ENCODE data around the gene NUBP2.
"Not testable (repeated sequence)": the region's sequence is repeated elsewhere in the genome, so short reads cannot be mapped to it uniquely, and the experiment has no call there.

The NUBP2 gene

DNA sequence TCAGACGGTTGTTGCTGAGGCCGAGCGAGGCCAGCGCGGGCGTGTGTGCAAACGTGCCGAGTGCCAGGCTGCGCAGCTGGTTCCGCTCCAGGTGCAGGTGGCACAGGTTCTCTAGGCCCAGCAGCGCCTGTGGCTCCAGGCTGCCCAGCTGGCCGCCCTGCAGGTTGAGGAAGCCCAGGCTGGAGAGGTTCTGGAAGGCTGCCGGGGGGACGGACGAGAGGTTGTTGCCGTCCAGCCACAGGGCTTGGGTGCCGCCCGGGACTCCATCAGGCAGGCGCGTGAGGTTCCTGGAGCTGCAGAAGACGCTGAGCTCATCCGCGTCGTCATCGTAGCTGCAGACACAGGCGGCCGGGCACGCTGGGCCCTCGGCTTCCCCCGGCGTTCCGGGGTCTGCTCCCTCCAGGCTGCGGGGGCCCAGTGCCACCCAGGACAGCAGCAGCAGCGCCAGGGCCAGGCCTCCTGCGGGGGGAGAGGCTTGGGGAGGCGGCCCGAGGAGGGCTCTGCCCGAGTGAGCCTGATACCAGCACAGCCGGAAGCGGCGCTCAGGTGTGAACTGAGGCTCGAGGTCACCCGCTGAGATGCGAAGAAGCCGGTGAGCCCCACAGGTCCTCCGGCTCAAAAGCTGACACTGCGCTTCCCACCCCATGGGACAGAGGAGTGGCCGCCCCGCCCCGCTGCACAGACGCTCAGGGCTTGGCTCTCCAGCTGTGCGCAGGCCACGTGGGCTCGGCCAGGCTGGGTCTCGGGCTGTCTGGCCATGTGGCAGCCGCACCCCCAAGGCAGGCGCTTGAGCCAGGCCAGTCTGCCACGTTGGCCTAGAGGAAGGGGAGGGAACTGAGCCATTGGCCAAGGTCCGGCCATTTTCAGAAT lies 9.4 kb downstream of the NUBP2 start:
- Mint-ChIP-seq H3K27me3 (ENCODE audit: low read depth) (no peaks in the 10 kb centered on the region), H3K4me1 (no peaks in the 10 kb centered on the region), H3K36me3 (ENCODE audit: low read depth) (peaks cover 9% of the 10 kb centered on the region), H3K9me3 (peaks cover 2% of the 10 kb centered on the region), H3K27ac (no peak overlapping the region), H3K4me3 (no peak overlapping the region)
- TF ChIP-seq, protein P1, sequence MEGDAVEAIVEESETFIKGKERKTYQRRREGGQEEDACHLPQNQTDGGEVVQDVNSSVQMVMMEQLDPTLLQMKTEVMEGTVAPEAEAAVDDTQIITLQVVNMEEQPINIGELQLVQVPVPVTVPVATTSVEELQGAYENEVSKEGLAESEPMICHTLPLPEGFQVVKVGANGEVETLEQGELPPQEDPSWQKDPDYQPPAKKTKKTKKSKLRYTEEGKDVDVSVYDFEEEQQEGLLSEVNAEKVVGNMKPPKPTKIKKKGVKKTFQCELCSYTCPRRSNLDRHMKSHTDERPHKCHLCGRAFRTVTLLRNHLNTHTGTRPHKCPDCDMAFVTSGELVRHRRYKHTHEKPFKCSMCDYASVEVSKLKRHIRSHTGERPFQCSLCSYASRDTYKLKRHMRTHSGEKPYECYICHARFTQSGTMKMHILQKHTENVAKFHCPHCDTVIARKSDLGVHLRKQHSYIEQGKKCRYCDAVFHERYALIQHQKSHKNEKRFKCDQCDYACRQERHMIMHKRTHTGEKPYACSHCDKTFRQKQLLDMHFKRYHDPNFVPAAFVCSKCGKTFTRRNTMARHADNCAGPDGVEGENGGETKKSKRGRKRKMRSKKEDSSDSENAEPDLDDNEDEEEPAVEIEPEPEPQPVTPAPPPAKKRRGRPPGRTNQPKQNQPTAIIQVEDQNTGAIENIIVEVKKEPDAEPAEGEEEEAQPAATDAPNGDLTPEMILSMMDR (IDR thresholded peaks at IDR 0.05; ENCODE audit: unreplicated experiment in 3 of 3), result no peak

DNA sequence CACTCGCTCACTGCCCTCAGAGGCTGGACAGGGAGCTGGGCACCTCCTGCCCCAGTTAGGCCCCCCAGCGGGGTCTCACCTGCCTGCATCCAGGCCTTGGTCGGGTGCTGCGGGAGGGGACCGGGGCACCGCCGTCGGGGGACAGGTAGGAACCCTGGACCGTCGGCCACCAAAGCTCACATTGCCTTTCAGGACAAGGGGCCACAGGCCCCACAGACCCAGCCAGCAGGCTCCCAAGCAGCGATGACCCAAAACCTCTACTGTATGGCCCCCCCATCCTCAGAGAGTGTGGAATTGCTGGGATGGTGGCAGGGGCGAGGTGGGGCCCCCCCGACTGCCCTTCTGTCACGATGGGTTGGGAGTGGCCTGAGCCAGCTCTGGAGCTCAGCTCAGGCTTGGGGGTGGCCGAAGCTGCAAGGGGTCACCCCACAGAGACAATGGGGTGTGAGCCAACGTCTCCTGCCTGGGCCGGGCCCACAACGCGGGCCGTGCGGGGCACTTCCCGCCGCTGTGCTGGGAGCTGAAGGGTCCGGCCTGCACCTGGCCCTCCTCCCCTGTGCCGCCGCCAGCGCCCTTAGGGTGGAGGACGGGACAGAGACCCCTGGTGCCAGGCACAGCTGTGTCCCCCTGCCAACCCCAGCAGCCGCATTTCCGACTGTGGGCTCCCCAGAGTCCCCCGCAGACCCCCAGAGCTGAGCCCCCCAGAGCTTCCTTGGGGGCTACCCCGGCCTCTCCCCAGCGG lies 10.2 kb downstream of the NUBP2 start:
- no peaks in the 10 kb centered on the region for H3K27me3 Mint-ChIP-seq (ENCODE audit: low read depth)
- H3K27ac Mint-ChIP-seq, result no peak overlapping the region
- TF ChIP-seq, protein P1 (IDR thresholded peaks at IDR 0.05; ENCODE audit: unreplicated experiment in 3 of 3), result no peak
- no peaks in the 10 kb centered on the region for H3K4me1 Mint-ChIP-seq
- H3K4me3 Mint-ChIP-seq, result no peak overlapping the region
- peaks cover 6% of the 10 kb centered on the region for H3K9me3 Mint-ChIP-seq
- peaks cover 11% of the 10 kb centered on the region for H3K36me3 Mint-ChIP-seq (ENCODE audit: low read depth)

DNA sequence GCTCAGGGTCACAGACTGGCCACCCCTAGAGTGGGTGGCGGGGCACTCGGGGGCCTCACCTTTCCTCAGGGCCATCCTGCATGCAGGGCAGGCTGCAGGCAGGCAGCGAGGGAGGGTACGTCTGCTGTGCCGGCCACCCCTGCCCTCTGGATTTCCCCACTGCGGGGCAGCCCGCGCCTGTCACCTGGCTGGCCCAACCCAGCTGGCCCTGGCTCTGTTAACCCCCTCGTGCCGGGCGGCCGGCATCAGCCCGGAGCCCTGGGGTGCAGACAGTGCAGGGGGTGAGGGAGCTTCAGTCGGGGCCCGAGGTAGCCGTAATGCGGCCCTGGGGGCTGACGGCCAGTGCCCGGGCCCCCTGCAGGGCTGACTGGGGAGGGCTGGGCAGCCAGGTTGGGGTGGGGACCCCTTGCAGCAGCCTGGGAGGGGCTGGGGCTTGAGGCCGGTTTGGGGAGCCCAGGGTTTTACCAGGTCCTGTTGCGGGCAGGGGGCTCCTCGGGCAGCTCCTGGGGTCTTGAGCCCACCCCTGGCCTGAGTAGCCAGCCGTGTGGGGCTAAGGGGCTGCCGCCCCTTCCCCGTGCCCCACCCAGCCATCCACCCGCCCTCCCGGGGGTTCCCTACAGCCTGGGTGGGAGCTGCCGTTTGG lies 10.9 kb downstream of the NUBP2 start, which contains the start of gene IGFALS:
Gene IGFALS, minus strand, starts transcription at position 128 of the 643 bp plus-strand sequence. Its CDS starts 53 bp downstream, at position 75.
- H3K4me1 Mint-ChIP-seq, result no peaks in the 10 kb centered on the region
- peaks cover 6% of the 10 kb centered on the region for H3K9me3 Mint-ChIP-seq
- H3K4me3 Mint-ChIP-seq, result no peak within 1 kb of the TSS
- H3K27ac Mint-ChIP-seq, result peak within 1 kb of the TSS in 1 of 3 experiments; percentile 23
- no peaks in the 10 kb centered on the region for H3K27me3 Mint-ChIP-seq (ENCODE audit: low read depth)
- TF ChIP-seq, protein P1 (IDR thresholded peaks at IDR 0.05; ENCODE audit: unreplicated experiment in 3 of 3), result no peak
- peaks cover 11% of the 10 kb centered on the region for H3K36me3 Mint-ChIP-seq (ENCODE audit: low read depth)

DNA sequence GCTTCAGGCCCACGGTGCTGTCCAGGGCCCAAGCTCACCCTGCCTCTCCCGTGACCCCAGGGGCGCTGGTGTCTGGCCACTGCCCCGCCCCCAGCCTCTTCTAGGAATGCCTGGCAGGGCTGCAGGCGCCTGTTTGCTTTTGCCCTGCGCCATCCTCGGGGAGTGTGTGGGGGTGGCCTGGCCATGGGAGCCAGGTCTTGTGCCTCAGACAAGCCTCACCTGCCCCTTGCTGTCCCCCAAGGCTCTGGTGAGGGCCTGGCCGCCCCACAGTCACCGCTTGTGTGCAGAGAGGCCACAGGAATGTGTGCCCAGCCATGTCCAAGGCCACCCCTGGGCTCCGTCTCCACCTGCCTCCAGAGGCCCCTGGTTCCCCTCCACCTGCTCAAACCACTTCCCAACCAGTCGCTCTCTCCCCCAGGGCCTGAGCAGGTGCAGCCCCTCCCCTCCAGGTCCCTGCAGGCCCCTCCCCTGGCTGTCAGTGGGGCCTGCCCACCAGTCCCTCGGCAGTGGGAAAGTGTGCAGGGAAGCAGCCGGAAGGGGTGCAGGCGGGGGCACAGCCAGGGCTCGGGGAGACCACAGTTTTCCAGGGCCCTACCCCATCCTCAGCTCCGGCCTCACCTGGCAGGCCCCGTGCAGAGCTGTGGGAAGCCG lies 11.6 kb downstream of the NUBP2 start:
- peaks cover 11% of the 10 kb centered on the region for H3K36me3 Mint-ChIP-seq (ENCODE audit: low read depth)
- no peaks in the 10 kb centered on the region for H3K27me3 Mint-ChIP-seq (ENCODE audit: low read depth)
- TF ChIP-seq, protein P1 (IDR thresholded peaks at IDR 0.05; ENCODE audit: unreplicated experiment in 3 of 3), result no peak
- peaks cover 10% of the 10 kb centered on the region for H3K9me3 Mint-ChIP-seq
- H3K4me1 Mint-ChIP-seq, result no peaks in the 10 kb centered on the region
- H3K27ac Mint-ChIP-seq, result peak overlapping the region in 1 of 3 experiments; percentile 23
- no peak overlapping the region for H3K4me3 Mint-ChIP-seq

DNA sequence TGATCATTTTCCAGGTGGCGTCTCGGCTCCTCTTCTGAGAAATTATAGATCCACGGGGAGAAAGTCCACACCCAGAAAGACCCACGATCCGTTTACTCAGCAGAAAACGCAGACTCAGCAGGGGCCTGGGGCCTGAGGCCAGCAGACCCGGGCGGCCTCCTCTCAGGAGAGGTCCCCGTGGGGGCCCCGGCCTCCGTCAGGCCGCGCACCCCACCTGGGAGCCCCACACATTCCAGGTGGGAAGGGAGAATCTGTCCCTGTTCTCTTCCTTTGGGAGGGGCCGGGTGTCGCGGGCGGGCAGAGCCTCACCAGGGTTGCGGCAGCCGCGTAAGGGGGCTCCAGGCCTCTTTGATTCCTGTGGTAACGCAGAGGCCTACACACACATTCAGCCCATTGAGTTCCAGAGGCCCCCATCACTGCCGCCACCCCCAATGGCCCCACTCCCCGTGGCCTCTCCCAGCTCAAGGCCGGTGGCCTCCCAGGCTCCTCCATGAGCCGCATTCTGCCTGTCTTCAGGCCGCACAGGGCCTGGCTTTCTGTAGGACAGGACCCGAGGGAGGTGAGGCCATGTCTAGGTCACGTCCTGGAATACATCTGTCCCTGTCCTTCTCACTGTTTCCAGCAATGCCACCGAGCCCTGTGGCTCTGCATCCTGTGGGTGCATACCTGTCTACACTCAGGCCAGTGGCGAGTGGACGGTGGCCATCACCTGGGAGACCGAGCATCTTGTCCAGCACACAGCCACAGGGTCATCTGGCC lies 12.3 kb downstream of the NUBP2 start:
- peaks cover 16% of the 10 kb centered on the region for H3K36me3 Mint-ChIP-seq (ENCODE audit: low read depth)
- H3K4me3 Mint-ChIP-seq, result no peak overlapping the region
- H3K27me3 Mint-ChIP-seq (ENCODE audit: low read depth), result no peaks in the 10 kb centered on the region
- no peaks in the 10 kb centered on the region for H3K4me1 Mint-ChIP-seq
- H3K27ac Mint-ChIP-seq, result no peak overlapping the region
- peaks cover 15% of the 10 kb centered on the region for H3K9me3 Mint-ChIP-seq
- TF ChIP-seq, protein P1 (IDR thresholded peaks at IDR 0.05; ENCODE audit: unreplicated experiment in 3 of 3), result no peak

DNA sequence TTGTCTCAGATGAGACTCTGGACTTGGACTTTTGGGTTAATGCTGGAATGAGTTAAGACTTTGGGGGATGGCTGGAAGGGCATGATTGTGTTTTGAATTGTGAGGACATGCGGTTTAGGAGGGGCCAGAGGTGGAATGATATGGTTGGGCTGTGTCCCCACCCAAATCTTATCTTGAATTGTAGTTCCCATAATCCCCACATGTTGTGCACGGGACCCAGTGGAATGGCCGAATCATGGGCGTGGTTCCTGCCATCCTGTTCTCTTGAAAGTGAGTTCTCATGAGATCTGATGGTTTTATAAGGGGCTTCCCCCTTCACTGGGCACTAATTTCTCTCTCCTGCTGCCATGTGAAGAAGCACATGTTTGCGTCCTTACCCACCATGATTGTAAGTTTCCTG lies 16.5 kb downstream of the NUBP2 start:
- Mint-ChIP-seq H3K9me3 (peaks cover 21% of the 10 kb centered on the region), H3K36me3 (ENCODE audit: low read depth) (peaks cover 23% of the 10 kb centered on the region)
- H3K4me1 Mint-ChIP-seq; H3K27ac Mint-ChIP-seq; H3K4me3 Mint-ChIP-seq; H3K27me3 Mint-ChIP-seq (ENCODE audit: low read depth): not testable (repeated sequence)

Measured in nephron (organoid).